Measurements from ENCODE around the gene RHOH. TPM values are rescaled to one million over a fixed set of nuclear protein-coding genes. Genes with fewer than 3 reads are reported as not detected.

Gene RHOH
- polyA plus RNA-seq, 2 of the 4 experiments (the other 2 are of a cell fraction): 0.08 to 0.26 TPM

GRCh38 chr4:40247350-40247749, 50.5 kb downstream of the RHOH start:
- WGBS (ENCODE audit: missing lambda C conversion rate): 100% methylated on average over 3 of the region's 4 CpGs
- ATAC-seq: no peak
- no peak for DNase-seq (ENCODE audit: low read depth in 1 of 2, low spot score in 1 of 2)
- ChIA-PET POLR2A (no interaction called here), CTCF (no interaction called here)
- FAIRE-seq: no peak
- TF ChIP-seq FOSB (CRISPR knock-in tag; IDR thresholded peaks at IDR 0.05) (no peak), JUNB (IDR thresholded peaks at IDR 0.05) (no peak), CTCF (IDR thresholded peaks at IDR 0.05) (no peak), RFX5 (IDR thresholded peaks at IDR 0.05) (no peak), SMC3 (IDR thresholded peaks at IDR 0.05) (no peak), POLR2A (IDR thresholded peaks at IDR 0.05; ENCODE audit: low read length) (no peak), CBX2 (IDR thresholded peaks at IDR 0.05; ENCODE audit: borderline replicate concordance, low read depth) (no peak)
- no peak overlapping the region for H3K4me3 ChIP-seq
- no peak overlapping the region for H3K27ac ChIP-seq
- no peaks in the 10 kb centered on the region for H3K9me3 ChIP-seq
- H3K4me2 ChIP-seq: no peak overlapping the region
- peaks cover 15% of the 10 kb centered on the region for H3K4me1 ChIP-seq

GRCh38 chr4:40251366-40251765, 54.5 kb downstream of the RHOH start:
- peak overlapping the region; percentile 43 for H3K4me2 ChIP-seq
- H3K9me3 ChIP-seq: no peaks in the 10 kb centered on the region
- no peak overlapping the region for H3K4me3 ChIP-seq
- CTCF ChIA-PET: interaction anchor here (0.7 to 1.3 kb wide), 2 partner anchors 59 to 67 kb away, joined by 3 read pairs; no protein-coding TSS in a partner anchor
- FAIRE-seq (no peak), ATAC-seq (no peak), DNase-seq (ENCODE audit: low read depth in 1 of 2, low spot score in 1 of 2) (peak; percentile 35 to 42)
- 26% methylated on average over 2 of the region's 2 CpGs for WGBS (ENCODE audit: missing lambda C conversion rate)
- peaks cover 46% of the 10 kb centered on the region for H3K4me1 ChIP-seq
- POLR2A ChIA-PET: no interaction called here
- no peak for TF ChIP-seq E2F6 (IDR thresholded peaks at IDR 0.05; ENCODE audit: borderline replicate concordance, low read depth)
- TF ChIP-seq EP300 (IDR thresholded peaks at IDR 0.05): peak in 1 of 2 experiments; percentile 18; a peak in 1 of 5 replicates
- TF ChIP-seq FOSL2 (IDR thresholded peaks at IDR 0.05): 0 out of 2 replicates have a peak, but pooled peaks have one; percentile 12
- peak; percentile 57 for TF ChIP-seq FOSL2 (CRISPR knock-in tag; IDR thresholded peaks at IDR 0.05)
- TF ChIP-seq JUNB (IDR thresholded peaks at IDR 0.05): peak; percentile 58
- peak overlapping the region; percentile 66 to 89 for H3K27ac ChIP-seq

- Histone ChIP-seq H3K27ac (peak overlapping the region; percentile 89 to 92), H3K4me3 (no peak overlapping the region), H3K9me3 (no peaks in the 10 kb centered on the region), H3K4me2 (peak overlapping the region; percentile 70), H3K4me1 (peaks cover 60% of the 10 kb centered on the region)
- ChIA-PET CTCF (interaction anchor here (1.2 kb wide), 1 partner anchor 72 kb away, joined by 3 read pairs; no protein-coding TSS in a partner anchor), POLR2A (no interaction called here)
- no peak for TF ChIP-seq FOSL2 (IDR thresholded peaks at IDR 0.05)
- peak; percentile 3; the same call in 1 of the 2 replicates for TF ChIP-seq FOSL2 (CRISPR knock-in tag; IDR thresholded peaks at IDR 0.05)
- TF ChIP-seq CTCF (IDR thresholded peaks at IDR 0.05): no peak
- 26% methylated on average over 4 of the region's 4 CpGs for WGBS (ENCODE audit: missing lambda C conversion rate)
- FAIRE-seq: no peak
- ATAC-seq: no peak
- no peak for DNase-seq (ENCODE audit: low read depth in 1 of 2, low spot score in 1 of 2)
Observed at GRCh38 chr4:40253906-40254305, 57.1 kb downstream of the RHOH start.

- TF ChIP-seq EHMT2 (IDR thresholded peaks at IDR 0.05; ENCODE audit: low read depth) (no peak), RAD21 (conservative IDR thresholded peaks at IDR 0.05 in 1 of 2, IDR thresholded peaks at IDR 0.05 in 1 of 2) (no peak), MAX (IDR thresholded peaks at IDR 0.05) (peak; percentile 60; the same call in 1 of the 2 replicates), CEBPB (IDR thresholded peaks at IDR 0.05) (0 out of 4 replicates have a peak, but pooled peaks of 1 of the 2 experiments have one; percentile 22), E2F6 (IDR thresholded peaks at IDR 0.05; ENCODE audit: borderline replicate concordance, low read depth) (0 out of 2 replicates have a peak, but pooled peaks have one; percentile 24)
- Histone ChIP-seq H3K4me1 (peaks cover 60% of the 10 kb centered on the region), H3K4me3 (no peak overlapping the region), H3K27ac (peak overlapping the region; percentile 89 to 92), H3K4me2 (peak overlapping the region; percentile 70), H3K9me3 (no peaks in the 10 kb centered on the region)
- DNase-seq (ENCODE audit: low read depth in 1 of 2, low spot score in 1 of 2): peak in 1 of 2 experiments; percentile 76
- 13% methylated on average over 9 of the region's 9 CpGs for WGBS (ENCODE audit: missing lambda C conversion rate)
- peak; percentile 65 to 74 for ATAC-seq
- POLR2A ChIA-PET: interaction anchor here (1.5 kb wide), 1 partner anchor 198 kb away, joined by 4 read pairs; the partner anchor contains the start of gene N4BP2
- CTCF ChIA-PET: interaction anchor here (0.9 to 1.2 kb wide), 2 partner anchors 54 to 71 kb away, joined by 3 read pairs; no protein-coding TSS in a partner anchor
- no peak for FAIRE-seq
Observed at GRCh38 chr4:40254608-40255392, 58.0 kb downstream of the RHOH start.

Measured in A549 (cell line).